Measurements from ENCODE around the gene ZMYM4.
"Not testable (repeated sequence)": the region's sequence is repeated elsewhere in the genome, so short reads cannot be mapped to it uniquely, and the experiment has no call there.

The ZMYM4 gene

GRCh38 chr1:35331618-35332017 lies 63.1 kb downstream of the ZMYM4 start:
- not testable (repeated sequence) for DNase-seq

- DNase-seq = no peak
These were observed 66.0 kb downstream of the ZMYM4 start for GRCh38 chr1:35334485-35334884.

GRCh38 chr1:35340519-35340918 lies 72.0 kb downstream of the ZMYM4 start:
- DNase-seq = no peak

GRCh38 chr1:35345439-35345981 lies 77.0 kb downstream of the ZMYM4 start:
- no peak for DNase-seq

- DNase-seq = no peak
These were observed 82.4 kb downstream of the ZMYM4 start for GRCh38 chr1:35350872-35351271.

GRCh38 chr1:35359995-35360394 lies 91.5 kb downstream of the ZMYM4 start:
- DNase-seq = no peak

- DNase-seq = no peak
These were observed 93.1 kb downstream of the ZMYM4 start for GRCh38 chr1:35361638-35362037.

- no peak for DNase-seq
These were observed 96.2 kb downstream of the ZMYM4 start for GRCh38 chr1:35364741-35365140.

GRCh38 chr1:35367914-35368313 lies 99.4 kb downstream of the ZMYM4 start:
- DNase-seq = no peak

- no peak for DNase-seq
These were observed 101.6 kb downstream of the ZMYM4 start for GRCh38 chr1:35369922-35370671.

GRCh38 chr1:35371506-35371905 lies 103.0 kb downstream of the ZMYM4 start:
- DNase-seq = no peak

GRCh38 chr1:35377555-35377954 lies 109.0 kb downstream of the ZMYM4 start:
- no peak for DNase-seq

GRCh38 chr1:35379317-35380000 lies 111.0 kb downstream of the ZMYM4 start:
- no peak for DNase-seq

- not testable (repeated sequence) for DNase-seq
These were observed 111.6 kb downstream of the ZMYM4 start for GRCh38 chr1:35380111-35380510.

GRCh38 chr1:35382107-35382506 lies 113.6 kb downstream of the ZMYM4 start:
- DNase-seq = no peak

- DNase-seq = no peak
These were observed 117.8 kb downstream of the ZMYM4 start for GRCh38 chr1:35386290-35386689.

- DNase-seq = no peak
These were observed 118.5 kb downstream of the ZMYM4 start for GRCh38 chr1:35386959-35387358.

- DNase-seq = no peak
These were observed 122.3 kb downstream of the ZMYM4 start for GRCh38 chr1:35390600-35391494.

- no peak for DNase-seq
These were observed 125.9 kb downstream of the ZMYM4 start for GRCh38 chr1:35394386-35394785.

- no peak for DNase-seq
These were observed 130.2 kb downstream of the ZMYM4 start for GRCh38 chr1:35398739-35399138.

- no peak for DNase-seq
These were observed 132.5 kb downstream of the ZMYM4 start for GRCh38 chr1:35401049-35401448.

- DNase-seq = no peak
These were observed 137.6 kb downstream of the ZMYM4 start for GRCh38 chr1:35406103-35406502.

- no peak for DNase-seq
These were observed 139.2 kb downstream of the ZMYM4 start for GRCh38 chr1:35407743-35408142.
